ENCODE measurements around the gene AKAP13.
"Not testable (repeated sequence)": the region's sequence is repeated elsewhere in the genome, so short reads cannot be mapped to it uniquely, and the experiment has no call there.

The AKAP13 gene

DNA sequence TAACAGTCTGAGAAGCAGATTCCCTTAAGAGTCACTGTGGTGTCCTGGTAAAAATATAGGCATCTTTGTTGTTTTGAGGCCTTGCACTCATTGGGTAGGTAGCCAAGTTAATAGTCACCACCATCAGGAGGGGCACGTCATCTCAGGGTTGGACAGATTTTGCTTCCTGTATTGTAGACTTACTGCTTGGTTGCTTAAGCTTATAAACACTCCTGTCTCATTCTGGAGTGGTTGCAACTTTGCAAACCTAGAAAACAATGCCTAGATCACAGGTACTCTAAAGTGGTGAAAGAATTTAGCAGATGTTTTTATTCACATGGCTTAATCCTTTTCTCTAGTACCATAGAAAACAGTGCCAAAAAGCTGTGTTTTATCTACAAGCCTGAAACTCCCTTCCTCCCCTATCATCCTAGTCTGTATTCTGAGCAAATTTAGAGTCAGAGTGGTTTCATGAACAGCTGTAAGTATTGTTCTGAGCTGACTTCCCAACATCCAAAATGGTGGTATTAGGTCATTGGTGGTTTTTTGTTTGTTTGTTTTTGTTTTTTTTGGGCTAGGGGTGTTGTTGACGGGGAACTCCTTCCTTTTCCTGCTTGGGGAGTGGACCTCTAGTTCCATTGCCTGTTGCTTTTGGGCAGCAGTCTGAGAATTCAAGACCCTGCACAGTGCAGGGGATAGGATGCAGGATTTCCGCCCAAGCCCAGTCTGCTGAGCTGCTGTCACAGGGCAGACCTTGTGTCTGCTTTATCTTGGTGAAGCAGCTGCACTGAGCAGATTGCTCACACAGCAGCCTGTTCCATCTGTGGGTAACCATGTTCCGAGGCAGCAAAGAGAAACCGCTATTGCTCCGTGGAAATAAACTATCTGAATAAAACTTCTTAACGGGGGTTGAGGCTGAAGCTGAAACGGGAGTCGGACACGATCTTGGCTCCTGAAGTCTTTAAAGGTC, 202.0 kb downstream of the AKAP13 start:
- DNase-seq = peak; percentile 76

DNA sequence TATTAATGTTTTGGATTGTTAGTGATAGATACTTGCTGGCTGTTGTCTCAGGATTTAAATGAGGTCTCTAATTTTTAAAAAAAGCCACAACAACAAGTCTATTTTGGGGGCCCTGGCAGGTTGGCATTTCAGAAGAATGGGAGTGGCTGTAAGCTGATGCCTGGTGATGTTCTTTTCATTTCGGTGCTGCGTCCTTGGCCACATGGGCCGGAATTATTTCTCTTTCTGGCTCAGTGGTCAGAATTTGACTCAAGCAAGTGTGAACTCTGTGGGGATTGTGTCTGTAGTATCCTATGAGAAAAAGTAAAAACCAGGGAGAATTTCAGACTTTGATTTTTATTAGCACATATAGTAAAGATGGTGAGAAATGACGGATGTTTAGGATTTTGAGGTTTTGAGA, 203.0 kb downstream of the AKAP13 start:
- DNase-seq = peak; percentile 18

DNA sequence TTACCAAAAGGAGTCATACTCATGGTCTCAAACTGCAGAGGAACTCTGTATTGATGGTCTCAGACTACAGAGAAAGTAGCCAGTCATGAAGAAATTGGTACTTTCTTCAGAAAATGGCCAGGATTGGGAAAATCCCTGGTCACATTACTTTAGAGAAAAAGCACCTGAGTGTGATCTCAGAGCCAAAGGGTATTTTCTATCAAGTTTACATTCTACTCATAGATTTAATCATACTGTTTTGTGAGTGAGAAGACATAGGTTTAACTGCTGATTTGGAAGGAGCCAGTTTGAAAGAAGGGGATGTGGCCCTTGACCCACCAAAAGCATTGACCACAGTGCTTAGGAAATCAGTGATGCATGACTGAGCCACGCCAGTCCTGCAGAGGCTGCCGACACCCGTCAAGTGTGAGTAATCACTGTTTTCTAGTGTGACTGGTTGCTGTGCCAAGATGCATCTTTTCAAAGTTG, 203.6 kb downstream of the AKAP13 start:
- peak; percentile 58 for DNase-seq

DNA sequence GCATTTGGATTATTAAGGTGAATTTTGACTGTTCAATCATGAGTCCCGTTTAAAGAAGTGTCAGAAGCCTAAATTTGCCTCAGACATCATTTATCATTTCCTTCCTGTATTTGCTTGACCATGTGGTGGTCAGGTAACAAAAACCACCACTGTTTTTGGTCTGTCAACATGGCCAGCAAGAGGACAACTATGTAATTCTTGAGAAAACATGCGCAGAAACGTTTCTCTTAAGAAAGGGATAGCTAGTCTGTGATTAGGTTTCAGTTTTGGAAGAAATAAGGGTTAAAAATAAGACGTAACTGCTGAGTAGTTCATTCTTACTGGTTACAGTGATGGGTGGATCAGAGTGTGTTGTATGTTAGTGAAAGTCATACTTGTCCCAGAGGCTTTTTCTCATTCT, 204.5 kb downstream of the AKAP13 start:
- DNase-seq = no peak

DNA sequence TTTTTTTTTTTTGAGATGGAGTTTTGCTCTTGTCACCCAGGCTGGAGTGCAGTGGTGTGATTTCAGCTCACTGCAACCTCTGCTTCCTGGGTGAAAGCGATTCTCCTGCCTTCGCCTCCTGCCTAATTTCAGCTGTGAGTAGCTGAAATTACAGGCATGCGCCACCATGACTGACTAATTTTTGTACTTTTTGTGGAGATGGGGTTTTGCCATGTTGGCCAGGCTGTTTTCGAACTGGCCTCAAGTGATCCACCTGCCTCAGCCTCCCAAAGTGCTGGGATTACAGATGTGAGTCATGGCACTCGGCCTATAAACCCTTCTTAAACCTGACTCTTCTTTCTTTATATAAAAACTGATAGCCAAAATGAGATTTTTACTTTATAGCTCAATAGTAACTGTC, 205.8 kb downstream of the AKAP13 start:
- DNase-seq = not testable (repeated sequence)

DNA sequence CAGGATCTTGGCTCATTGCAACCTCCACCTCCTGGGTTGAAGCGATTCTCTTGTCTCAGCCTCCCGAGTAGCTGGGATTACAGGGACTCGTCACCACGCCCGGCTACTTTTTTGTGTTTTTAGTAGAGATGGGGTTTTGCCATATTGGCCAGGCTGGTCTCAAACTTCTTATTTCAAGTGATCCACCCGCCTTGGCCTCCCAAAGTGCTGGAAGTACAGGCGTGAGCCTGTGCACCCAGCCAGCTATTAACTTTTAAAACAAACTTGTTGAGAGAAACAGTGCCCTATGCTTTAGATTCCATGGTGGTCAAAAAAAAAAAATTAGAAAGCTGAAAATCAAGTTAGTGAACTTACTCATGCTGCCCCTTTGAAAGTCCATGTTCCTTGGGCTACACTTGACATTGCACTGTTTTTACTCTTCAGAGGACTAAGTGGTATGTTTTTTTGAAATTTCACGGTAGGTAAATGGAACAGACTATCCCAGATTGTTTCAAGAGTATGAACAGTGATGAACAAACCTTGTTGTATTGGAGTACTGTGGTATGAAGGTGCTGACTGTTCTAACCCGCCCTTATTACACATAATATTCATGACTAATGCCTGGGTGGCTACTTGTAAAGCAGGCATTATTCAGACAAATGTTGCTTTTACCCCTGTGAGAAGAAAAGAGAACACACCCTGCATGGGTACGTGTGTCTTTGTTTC, 207.5 kb downstream of the AKAP13 start:
- no peak for DNase-seq

DNA sequence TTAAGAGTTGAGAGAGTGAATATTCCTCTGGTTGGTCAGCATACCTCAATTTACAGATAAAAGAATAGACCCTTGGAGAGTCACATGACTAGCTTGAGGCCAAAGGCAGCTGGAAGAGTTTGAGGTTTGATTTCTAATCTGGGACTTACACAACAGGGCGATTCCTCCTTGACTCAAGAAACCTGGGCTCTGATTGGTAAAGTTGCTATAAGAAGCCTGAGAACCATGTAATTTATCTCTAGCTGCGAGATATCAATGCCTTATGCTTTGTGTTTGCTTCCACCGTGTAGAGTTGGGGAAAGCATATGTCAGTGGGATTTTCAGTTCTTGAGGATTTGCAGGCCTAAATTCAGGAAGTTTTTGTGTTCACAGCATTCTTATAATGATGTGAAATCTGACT, 208.3 kb downstream of the AKAP13 start:
- DNase-seq = no peak

DNA sequence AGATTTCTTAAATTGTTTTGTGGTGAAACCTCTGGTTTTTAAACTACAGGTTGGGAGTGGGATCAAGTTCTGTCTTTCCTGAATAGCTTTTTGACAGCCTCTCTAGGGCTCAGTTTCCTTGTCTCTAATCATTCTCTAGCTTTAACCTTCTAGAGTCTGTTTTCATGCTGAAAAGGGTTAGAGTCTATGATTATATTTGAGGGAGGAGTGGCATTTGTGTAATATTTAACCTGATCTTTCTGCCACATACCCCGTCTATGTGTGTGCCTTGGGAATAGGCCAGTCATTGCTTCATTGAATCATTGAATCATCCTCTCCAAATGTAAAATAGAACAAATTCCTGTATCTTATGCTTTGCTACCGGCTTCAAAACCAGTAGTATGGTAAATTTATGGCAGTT, 209.4 kb downstream of the AKAP13 start:
- DNase-seq = no peak

DNA sequence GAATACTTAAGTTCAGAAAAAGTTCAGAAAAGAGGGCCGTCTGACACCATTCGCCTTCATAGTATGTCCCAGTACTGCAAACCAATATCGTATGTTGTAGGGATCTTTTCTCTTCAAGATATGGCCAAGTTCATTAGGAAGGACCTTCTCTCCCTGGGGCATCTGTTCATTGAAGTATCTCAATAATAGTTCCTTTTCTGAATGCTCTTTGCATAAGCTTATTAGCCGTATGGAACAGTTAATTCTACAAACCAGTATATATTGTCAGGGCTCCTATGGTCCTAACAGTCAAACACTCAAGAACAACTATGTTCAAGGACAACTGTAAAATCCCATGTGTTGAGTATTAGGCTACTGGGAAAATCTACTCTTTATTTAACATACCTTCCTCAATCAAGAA, 211.2 kb downstream of the AKAP13 start:
- DNase-seq = no peak

DNA sequence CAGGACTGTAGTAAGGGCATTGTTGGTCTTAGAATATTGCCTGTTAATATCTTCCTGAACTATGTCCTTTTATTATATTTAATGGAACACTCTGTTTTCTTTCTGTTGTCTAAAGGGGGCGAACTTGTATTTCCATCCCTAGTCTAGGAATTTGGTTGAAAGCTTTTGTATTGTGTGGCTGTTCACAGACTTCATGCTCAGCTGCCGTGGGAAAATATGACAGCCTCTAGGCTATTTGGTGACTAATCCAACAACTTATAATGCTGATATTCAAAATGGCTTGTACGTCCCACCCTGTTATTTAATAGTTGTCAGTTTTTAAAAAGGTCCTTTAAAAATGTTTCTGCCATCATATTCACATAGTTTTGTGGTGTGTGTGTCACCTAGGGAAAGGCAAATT, 211.7 kb downstream of the AKAP13 start:
- no peak for DNase-seq

DNA sequence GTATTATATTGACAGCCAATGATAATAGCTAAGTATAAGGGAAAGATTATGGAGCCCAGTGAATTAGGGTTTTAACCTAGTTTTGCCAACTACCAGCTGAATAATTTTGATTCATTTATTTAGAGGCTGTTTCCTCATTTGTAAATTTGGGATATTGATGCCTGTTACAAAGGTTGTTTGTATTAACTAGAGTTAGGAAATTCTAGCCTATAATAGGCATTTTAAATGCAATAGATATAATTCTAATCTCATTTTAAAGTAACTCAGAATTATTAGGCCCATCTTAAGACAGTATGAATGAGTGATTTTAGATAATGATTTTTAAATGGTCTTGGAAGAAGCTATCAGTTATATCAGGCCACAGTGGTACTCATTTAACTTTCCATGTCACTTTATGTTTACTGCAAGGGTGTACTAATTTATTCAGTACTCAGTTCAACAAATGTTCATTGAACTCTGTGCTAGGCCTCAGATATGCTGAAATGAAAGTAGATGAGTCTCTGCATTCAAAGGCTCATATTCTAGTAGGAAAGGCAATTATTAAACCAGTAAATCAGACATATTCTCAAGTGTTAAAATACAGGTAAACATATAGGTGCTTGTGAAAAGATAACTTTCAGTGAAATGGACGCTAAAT, 213.5 kb downstream of the AKAP13 start:
- no peak for DNase-seq

DNA sequence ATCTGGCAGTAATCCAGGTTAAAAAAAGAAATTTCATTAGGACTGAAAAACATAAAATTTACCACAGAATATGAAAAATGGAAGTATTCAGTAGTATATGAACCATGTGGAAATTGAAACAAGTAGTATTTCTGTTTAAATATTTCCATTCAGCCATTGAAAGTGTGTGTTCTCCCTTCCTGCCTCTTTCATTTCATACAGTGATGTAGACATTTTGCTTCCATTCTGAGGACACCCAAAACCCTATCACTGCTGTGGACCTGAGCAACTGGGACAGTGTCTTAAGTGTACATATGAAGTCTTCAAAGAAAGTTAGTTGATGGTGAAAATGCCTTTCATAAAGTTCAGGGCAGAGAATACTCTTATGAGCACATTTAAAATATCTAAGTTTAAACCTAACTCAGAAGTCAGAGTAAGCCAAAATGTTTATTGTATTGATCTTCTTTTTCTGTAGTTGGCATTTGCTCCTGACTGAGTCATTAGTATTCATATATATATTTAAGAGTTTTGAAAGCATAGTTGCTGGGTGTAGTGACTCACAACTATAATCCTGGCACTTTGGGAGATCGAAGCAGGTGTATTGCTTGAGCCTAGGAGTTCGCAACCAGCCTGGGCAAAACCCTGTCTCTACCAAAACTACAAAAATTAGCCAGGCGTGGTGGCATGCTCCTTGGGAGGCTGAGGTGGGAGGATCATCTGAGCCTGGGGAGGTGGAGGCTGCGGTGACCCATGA, 215.6 kb downstream of the AKAP13 start:
- no peak for DNase-seq

DNA sequence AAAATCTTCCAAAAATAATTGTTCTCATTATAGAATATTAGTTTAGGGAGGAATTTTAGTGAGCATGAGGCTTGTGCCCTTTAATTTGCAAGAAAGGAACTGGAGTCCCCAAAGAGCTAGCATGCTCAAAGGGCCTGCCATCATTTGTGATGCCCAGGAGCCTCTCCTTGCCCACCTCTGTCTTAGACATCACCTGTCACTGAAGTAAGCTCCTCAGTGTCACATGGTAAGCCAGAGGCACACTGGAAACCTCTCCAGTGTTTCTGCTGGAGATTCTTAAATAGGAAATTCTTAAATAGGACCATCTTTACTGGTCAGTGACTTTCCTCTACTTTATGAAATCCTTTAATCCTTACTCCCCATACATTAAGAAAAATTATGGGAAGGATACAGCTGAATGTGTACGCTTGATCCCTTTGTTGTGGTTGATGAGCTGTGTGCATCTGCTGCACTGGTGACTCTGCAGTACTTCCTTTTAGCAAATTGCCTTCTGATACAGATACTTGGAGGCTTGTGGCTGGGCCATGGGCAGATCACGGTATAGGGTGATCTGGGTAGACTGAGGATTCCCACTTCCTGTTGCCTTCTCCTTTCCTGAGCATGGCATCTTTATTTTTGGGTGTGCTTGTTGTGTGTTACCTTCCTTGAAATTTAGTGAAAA, 216.9 kb downstream of the AKAP13 start:
- peak; percentile 49 for DNase-seq

DNA sequence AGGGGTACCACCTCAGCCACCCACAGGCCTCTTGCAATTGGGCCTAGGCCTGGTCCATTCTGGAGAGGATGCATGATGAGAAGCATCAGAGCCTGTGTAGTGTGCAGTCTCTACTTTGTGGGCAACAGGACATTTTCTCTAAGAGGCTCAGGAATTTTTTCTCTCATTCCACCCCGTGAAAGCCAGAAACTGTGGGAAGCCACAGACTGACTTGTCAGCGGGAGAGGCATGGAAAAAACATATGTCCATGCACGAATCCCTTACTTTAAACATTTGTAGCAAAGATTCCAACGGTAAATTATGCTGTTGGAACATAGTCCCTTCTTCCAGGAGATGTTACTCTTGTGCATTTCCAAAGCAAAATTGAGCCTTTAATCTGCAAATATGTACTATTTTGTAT, 217.8 kb downstream of the AKAP13 start:
- no peak for DNase-seq

DNA sequence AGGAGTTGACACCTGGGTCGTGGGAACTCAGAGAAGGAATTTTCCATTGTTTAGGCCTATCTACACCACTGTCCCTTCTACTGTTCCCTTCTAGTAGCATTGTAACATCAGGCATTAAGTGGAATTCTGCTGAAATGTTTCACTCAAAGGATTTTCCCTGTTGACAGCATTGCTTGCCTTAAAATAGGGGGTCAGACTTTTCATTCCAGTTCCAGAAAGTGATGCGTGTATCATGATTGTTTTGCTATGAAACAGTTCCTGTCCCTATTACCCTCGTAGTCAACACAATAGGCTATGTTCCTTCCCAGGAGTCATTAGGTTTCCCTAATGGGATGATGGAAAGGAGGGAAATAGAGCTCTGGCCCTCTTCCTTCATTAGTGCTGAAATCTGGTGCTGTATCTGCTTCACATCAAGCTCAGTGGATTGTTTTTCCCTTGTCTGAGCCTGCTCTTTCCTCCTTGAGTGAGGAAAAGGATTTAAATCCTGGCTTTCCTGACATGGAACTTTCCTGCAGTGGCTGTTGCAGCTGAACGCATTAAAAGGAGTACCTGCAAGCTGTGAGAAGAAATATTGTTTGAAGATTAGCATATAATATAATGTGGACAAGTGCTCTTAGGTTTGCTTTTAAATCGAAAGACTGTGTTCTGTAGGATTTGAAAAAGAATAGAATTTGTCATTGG, 218.5 kb downstream of the AKAP13 start:
- no peak for DNase-seq

DNA sequence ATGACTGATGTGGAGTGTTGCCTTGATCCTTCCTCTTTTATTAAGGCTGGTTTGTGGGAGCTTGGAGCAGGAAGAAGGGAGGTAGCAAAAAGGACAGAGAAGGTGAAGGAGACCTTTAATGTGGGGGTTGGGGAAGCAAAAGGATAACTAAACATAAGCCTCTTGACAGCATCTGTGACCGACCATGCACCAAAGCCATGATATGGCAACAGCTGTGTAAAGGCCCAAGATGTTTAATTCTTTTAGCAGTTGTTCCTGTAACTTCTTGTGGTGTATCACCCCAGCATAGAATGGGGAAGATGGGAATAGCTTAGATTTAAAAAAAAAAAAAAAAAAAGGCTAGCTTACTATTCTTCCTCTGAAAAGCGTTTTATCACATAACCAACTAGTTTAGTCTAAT, 219.6 kb downstream of the AKAP13 start:
- no peak for DNase-seq

DNA sequence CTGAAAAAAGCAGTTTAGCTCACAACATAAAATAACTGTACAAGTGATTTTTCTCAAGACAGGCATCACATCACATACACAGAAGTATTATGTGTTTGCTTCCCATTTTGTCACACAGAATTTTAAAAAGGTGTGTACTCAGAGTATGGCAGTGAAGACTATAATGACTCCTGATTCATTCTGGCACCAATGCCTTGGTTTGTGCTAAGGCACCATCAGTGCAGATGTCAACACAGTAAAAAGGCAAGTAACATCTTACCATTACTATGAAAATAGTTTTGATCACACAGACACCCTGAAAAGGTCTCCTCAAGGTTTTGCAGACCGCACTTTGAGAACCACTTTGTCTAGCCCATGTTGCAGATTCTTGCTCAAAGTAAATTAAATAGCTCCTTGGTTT, 222.8 kb downstream of the AKAP13 start:
- no peak for DNase-seq

DNA sequence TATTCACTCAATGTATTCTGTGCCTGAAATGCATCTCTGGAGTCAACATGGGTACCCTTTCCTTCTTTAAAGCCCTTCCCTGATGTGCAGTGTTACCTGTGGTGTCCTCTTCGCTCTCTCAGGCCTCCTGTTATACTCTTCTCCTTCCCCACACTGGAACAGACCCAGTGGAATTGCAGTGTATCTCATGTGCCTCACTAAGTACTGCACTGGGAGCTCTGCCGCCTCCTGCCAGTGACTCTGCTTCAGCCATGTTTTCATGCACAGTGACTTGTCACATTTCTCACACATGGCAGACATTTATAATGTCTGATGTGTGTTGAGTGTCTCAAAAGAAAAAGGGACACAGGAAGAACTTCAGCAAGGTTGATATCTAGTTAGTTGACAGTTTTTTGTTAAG, 223.3 kb downstream of the AKAP13 start:
- DNase-seq = no peak

DNA sequence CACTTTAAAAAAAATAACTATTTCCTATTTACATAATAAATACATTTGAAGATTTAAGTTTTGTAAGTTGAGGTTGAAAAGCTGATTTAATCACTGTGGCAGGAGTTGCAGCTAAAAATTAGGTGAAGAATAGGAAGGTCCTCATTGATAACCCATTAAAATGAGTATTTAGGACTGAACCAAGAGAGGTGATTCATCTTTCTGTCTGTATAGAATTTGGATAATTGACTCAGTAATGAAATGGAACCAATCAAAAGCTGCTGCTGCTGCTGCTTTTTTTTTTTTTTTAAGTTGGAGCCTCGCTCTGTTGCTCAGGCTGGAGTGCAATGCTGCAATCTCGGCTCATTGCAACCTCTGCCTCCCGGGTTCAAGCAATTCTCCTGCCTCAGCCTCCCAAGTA, 223.8 kb downstream of the AKAP13 start:
- no peak for DNase-seq

DNA sequence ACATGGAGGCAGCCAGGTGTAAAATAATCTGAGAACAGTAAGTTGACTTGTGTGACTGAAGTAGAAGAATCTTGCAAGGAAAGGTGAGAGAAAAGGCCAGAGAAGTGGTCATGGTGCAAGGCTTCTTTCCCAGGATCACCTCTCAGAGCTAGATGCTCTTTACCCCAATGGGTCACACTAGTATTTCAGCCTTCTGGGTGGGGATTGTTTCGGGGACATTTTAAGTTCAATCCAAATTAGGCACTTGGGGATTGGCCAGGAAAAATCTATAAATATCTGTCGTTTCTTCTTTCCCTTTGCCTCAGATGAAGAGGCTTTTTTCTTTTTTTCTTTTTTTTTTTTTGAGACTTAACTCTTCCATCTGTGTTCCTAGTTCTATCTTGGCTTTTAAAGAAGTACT, 226.3 kb downstream of the AKAP13 start:
- DNase-seq = no peak

DNA sequence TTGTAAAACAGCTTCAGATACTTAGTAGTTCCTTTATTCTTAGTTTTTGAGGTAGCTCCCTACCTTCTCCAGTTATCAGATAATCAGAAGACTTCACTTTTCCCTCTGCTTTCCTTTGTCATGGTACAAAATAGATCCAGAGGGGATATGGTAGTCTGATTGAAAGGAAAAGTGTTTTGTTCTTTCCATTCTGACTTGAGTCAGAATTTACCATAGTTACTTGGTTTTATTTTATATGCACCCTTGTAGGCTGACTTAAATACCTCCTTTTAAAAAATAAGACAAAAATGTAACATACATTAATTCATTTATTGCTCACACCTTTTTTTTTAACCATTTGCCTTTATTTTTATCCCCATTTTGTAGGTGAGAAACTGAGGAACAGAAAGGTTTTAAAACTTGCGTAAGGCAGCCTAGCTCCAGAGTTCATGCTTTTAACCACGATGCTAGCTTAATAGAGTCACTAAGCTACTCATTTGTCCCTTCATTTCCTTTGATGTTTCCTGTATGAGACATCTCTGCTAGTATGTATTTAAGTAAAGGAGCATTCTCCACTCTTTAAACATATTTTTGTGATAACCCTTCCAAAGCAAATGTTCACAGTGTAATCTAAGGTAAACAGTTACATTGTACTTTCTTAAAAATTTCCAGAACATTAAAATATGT, 226.9 kb downstream of the AKAP13 start:
- no peak for DNase-seq

All from CD4-positive, alpha-beta T cell treated with Interleukin-17A for 4 hours (primary cell).